ENCODE results near the gene GRIN3A. TPM values are rescaled to one million over a fixed set of nuclear protein-coding genes. Genes with fewer than 3 reads are reported as not detected.

Gene GRIN3A
- total and polyA plus RNA-seq, 2 of the 4 experiments (the other 2 are of a cell fraction): not detected

DNA sequence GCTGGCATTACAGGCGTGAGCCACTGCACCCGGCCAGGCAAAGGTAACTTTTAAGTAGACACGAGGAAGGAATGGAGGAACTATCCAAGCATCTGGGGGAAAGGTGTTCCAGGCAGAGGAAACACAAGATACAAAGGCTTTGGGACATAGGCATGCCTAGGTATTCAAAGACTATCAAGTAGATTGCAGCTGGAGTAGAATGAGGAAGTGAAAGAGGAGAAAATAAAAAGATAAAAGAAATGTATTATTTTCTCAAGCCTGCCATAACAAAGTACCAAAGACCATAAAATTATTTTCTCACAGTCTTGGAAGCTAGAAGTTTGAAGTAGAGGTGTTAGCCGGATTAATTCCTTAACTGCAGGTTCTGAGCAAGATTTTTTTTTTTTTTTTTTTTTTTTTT, 39.9 kb upstream of the GRIN3A start:
- in situ Hi-C loops (cut with MboI; ENCODE audit: low sequenced_read_pairs): no loop called here
- no peaks in the 10 kb centered on the region for H3K27me3 ChIP-seq (ENCODE audit: control insufficient read depth, insufficient read depth, low read length)
- no peak overlapping the region for H4K8ac ChIP-seq (ENCODE audit: low read depth in 2 of 2, low read length in 2 of 2)
- H3K4me3 ChIP-seq (ENCODE audit: insufficient read depth, low read depth, low read length): no peak overlapping the region
- H3K79me1 ChIP-seq (ENCODE audit: low read depth in 1 of 2, low read length in 2 of 2): no peaks in the 10 kb centered on the region
- dilution Hi-C loops (cut with HindIII; ENCODE audit: low sequenced_read_pairs, unreplicated experiment): no loop called here
- no peak overlapping the region for H3K18ac ChIP-seq (ENCODE audit: low read depth, low read length)
- H3K4me2 ChIP-seq (ENCODE audit: low read depth, low read length): no peak overlapping the region
- DNase-seq (no peak), ATAC-seq (ENCODE audit: low read depth) (no peak)
- no peak overlapping the region for H3K9ac ChIP-seq (ENCODE audit: low read depth, low read length)
- H3K9me1 ChIP-seq (ENCODE audit: insufficient read depth, low read length): no peaks in the 10 kb centered on the region
- H3K56ac ChIP-seq (ENCODE audit: extremely low read depth, insufficient read depth, low read length): no peak overlapping the region
- no peak overlapping the region for H3K23ac ChIP-seq (ENCODE audit: low read depth, low read length)
- no peak overlapping the region for H2BK15ac ChIP-seq (ENCODE audit: low read depth, low read length)
- H3K36me3 ChIP-seq (ENCODE audit: control insufficient read depth, insufficient read depth, low read length): no peaks in the 10 kb centered on the region
- WGBS, 2 experiments (ENCODE audit: extremely low coverage in 2 of 2, insufficient read length in 1 of 2): 60% methylated on average over 2 of the region's 4 CpGs; no CpG with 5 or more reads in 1 of the 2 experiments
- H3K9me3 ChIP-seq (ENCODE audit: control insufficient read depth, insufficient read depth, low read length): no peaks in the 10 kb centered on the region; the same call in 1 of the 2 replicates
- TF ChIP-seq MXI1 (IDR thresholded peaks at IDR 0.05; ENCODE audit: borderline replicate concordance, low read depth, low read length): no peak
- TF ChIP-seq CHD1 (IDR thresholded peaks at IDR 0.05; ENCODE audit: low read depth, low read length): no peak
- no peak for TF ChIP-seq SMC3 (IDR thresholded peaks at IDR 0.05; ENCODE audit: low read depth, low read length)
- TF ChIP-seq POLR2A (IDR thresholded peaks at IDR 0.05; ENCODE audit: low read depth, low read length): no peak
- TF ChIP-seq, protein P1, sequence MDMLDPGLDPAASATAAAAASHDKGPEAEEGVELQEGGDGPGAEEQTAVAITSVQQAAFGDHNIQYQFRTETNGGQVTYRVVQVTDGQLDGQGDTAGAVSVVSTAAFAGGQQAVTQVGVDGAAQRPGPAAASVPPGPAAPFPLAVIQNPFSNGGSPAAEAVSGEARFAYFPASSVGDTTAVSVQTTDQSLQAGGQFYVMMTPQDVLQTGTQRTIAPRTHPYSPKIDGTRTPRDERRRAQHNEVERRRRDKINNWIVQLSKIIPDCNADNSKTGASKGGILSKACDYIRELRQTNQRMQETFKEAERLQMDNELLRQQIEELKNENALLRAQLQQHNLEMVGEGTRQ (IDR thresholded peaks at IDR 0.05; ENCODE audit: low read depth, low read length): no peak
- TF ChIP-seq, protein P2, sequence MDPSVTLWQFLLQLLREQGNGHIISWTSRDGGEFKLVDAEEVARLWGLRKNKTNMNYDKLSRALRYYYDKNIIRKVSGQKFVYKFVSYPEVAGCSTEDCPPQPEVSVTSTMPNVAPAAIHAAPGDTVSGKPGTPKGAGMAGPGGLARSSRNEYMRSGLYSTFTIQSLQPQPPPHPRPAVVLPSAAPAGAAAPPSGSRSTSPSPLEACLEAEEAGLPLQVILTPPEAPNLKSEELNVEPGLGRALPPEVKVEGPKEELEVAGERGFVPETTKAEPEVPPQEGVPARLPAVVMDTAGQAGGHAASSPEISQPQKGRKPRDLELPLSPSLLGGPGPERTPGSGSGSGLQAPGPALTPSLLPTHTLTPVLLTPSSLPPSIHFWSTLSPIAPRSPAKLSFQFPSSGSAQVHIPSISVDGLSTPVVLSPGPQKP (IDR thresholded peaks at IDR 0.05; ENCODE audit: borderline replicate concordance, low read depth, low read length): no peak
- no peak for TF ChIP-seq RAD21 (IDR thresholded peaks at IDR 0.05; ENCODE audit: low read length)
- no peak for TF ChIP-seq RFX5 (IDR thresholded peaks at IDR 0.05; ENCODE audit: low read depth, low read length)
- ChIA-PET CTCF (no interaction called here), POLR2A (ENCODE audit: unreplicated experiment) (no interaction called here)
- intact Hi-C loops (cut with micrococcal nuclease): no loop called here
- H3K4ac ChIP-seq (ENCODE audit: low read depth, low read length): no peak overlapping the region
- no peak overlapping the region for H2BK20ac ChIP-seq (ENCODE audit: low read depth, low read length)
- H2AK5ac ChIP-seq (ENCODE audit: low read depth, low read length): no peak overlapping the region
- no TSS peak for BruUV-seq (replicated peaks)
- no peak overlapping the region for H4K91ac ChIP-seq (ENCODE audit: insufficient read depth, low read depth, low read length)
- no peak overlapping the region for H3K27ac ChIP-seq (ENCODE audit: insufficient read depth, low read length)
- no peak overlapping the region for H2BK120ac ChIP-seq (ENCODE audit: low read depth, low read length)
- no peak overlapping the region for H2AK9ac ChIP-seq (replicated peaks; ENCODE audit: low read depth, low read length, poor library complexity)
- H3K4me1 ChIP-seq (ENCODE audit: control insufficient read depth, insufficient read depth, low read length): no peaks in the 10 kb centered on the region
- H2AFZ ChIP-seq (replicated peaks; ENCODE audit: low read length, poor library complexity): no peak overlapping the region
- no peak overlapping the region for H2BK5ac ChIP-seq (ENCODE audit: low read depth, low read length, poor library complexity, severe bottlenecking)
- H4K20me1 ChIP-seq (ENCODE audit: insufficient read depth, low read length): no peaks in the 10 kb centered on the region
- H3K14ac ChIP-seq (replicated peaks; ENCODE audit: low read depth, low read length): no peak overlapping the region
- no peak overlapping the region for H4K5ac ChIP-seq (ENCODE audit: low read depth, low read length)
